Prostate gland (tissue), 2 donors: ENCODE data around the gene IKZF4.

Source experiments
- CTCF ChIP-seq, 4 experiments: fragments of 200-600 bp in 2 of 4; fragments of 450-650 bp in 2 of 4; sonication (generic) in 2 of 4; IDR thresholded peaks; 1 replicate in 3 of 4; 2 replicates in 1 of 4; pipeline ENCODE4 v1.5.1; 2016 to 2019; ENCODE audit warnings: antibody characterized with exemption in 4 of 4, mild to moderate bottlenecking in 2 of 4, moderate library complexity in 2 of 4
- POLR2A ChIP-seq: fragments of 450-650 bp; IDR thresholded peaks from one replicate; pipeline ENCODE4 v1.6.1; 2016; ENCODE audit warnings: antibody characterized with exemption, mild to moderate bottlenecking
- POLR2AphosphoS5 ChIP-seq: sonication (generic); formaldehyde crosslinking; IDR thresholded peaks from one replicate; pipeline ENCODE4 v1.6.1; 2017; ENCODE audit warnings: antibody characterized with exemption

- TF ChIP-seq CTCF (IDR thresholded peaks at IDR 0.05) (peak in 1 of 4 experiments; percentile 6), POLR2A (no peak), POLR2AphosphoS5 (no peak)
Observed at GRCh38 chr12:56040963-56041551, 20.2 kb downstream of the IKZF4 start.
